ENCODE results near the gene SCG5. TPM values are rescaled to one million over a fixed set of nuclear protein-coding genes. Genes with fewer than 3 reads are reported as not detected.

The SCG5 gene
- total RNA-seq, 4 donors from 2014 or later: not detected

DNA sequence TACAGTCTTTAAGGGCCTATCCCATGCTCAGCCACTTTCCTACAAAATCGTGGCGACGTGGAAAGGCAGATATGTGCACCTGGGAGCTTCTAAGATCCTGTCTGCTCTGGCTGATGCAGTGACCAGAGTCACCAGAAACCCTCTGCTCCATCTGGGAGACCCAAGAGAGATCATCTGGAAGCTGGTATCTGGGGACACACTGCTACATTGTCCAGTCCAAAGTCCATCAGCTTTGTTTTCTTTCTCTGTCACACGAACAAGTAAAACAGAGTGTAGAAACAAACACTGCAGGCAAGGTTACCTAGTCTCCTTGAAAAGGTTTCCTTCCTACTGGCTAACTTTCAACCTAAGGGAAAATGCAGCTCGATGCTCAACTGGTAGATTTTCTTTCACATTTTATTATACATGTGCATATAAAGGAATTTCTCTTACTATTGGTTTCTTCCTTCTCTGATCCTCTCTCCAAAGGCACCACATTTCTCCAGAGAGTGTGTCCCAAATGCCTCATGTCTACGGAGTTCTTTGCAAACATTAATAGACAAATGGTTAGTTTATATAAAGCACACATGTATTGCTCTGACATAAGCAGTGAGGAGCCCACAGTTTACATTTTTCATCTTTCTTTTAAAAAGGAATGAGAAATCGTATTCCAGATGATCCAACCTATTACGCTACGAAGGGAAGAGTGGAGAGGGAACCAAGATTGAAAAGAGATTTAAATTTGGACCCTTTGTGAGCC, 68.0 kb downstream of the SCG5 start:
- no peak for DNase-seq (ENCODE audit: low spot score in 2 of 2)
- TF ChIP-seq EP300 (IDR thresholded peaks at IDR 0.05): no peak
- no peak for TF ChIP-seq POLR2AphosphoS5 (IDR thresholded peaks at IDR 0.05)
- TF ChIP-seq CTCF (IDR thresholded peaks at IDR 0.05): no peak
- TF ChIP-seq POLR2A (IDR thresholded peaks at IDR 0.05): no peak
- H3K4me3 ChIP-seq: no peak overlapping the region
- no peaks in the 10 kb centered on the region for H3K9me3 ChIP-seq
- WGBS: 89% methylated on average over 9 of the region's 9 CpGs
- no peak overlapping the region for H3K27ac ChIP-seq
- no peaks in the 10 kb centered on the region for H3K36me3 ChIP-seq
- H3K4me1 ChIP-seq: no peaks in the 10 kb centered on the region
- H3K27me3 ChIP-seq: peaks cover 29% of the 10 kb centered on the region

- Histone ChIP-seq H3K27ac (no peak overlapping the region), H3K36me3 (no peaks in the 10 kb centered on the region), H3K27me3 (peaks cover 69% of the 10 kb centered on the region), H3K9me3 (no peaks in the 10 kb centered on the region), H3K4me3 (no peak overlapping the region), H3K4me1 (peaks cover 29% of the 10 kb centered on the region)
- DNase-seq (ENCODE audit: low spot score in 2 of 2): no peak
- TF ChIP-seq POLR2AphosphoS5 (IDR thresholded peaks at IDR 0.05) (no peak), POLR2A (IDR thresholded peaks at IDR 0.05) (no peak), CTCF (IDR thresholded peaks at IDR 0.05) (no peak), EP300 (IDR thresholded peaks at IDR 0.05) (no peak)
- WGBS: 78% methylated on average over 4 of the region's 4 CpGs
Observed at GRCh38 chr15:32715276-32715675, 73.8 kb downstream of the SCG5 start.

DNA sequence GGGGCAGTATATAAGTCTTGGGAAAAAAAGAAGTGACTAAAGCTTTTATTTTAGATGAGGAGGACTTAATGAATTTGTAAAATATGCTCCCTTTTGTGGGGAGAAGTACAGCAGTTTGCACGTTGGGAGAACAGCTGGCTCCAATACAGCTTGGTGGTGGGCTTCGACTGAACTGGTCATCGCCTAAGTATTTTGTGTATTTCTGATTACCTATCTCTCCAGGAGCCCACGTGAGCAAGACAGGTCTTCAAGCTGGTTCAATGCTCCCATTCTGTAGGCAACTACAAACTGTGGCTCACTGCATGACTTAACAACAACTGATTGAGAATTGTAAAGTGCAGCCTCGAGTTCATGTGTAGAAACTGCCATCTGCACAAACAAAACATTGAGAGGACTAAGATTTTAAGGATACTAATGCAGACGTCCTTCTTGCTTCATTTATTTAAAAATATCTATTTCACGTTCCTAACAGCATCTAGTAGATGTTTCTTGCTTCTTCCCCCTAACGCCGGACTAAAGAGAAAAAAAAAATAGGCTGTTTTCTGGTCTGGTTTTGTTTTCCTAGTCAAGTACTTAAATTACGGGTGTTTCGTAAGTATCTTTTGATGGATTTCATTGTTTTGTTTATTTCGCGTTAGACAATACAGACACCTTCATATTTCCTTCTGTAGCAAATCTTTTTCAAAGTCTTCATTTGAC, 74.9 kb downstream of the SCG5 start:
- 48% methylated on average over 13 of the region's 13 CpGs for WGBS

GRCh38 chr15:32716915-32717425, 75.5 kb downstream of the SCG5 start:
- 18% methylated on average over 19 of the region's 21 CpGs for WGBS
- H3K4me1 ChIP-seq: peaks cover 29% of the 10 kb centered on the region
- H3K4me3 ChIP-seq: peak overlapping the region; percentile 50
- DNase-seq (ENCODE audit: low spot score in 2 of 2): no peak
- no peaks in the 10 kb centered on the region for H3K9me3 ChIP-seq
- H3K27me3 ChIP-seq: peaks cover 73% of the 10 kb centered on the region
- H3K36me3 ChIP-seq: no peaks in the 10 kb centered on the region
- TF ChIP-seq EP300 (IDR thresholded peaks at IDR 0.05) (no peak), POLR2AphosphoS5 (IDR thresholded peaks at IDR 0.05) (no peak), CTCF (IDR thresholded peaks at IDR 0.05) (no peak), POLR2A (IDR thresholded peaks at IDR 0.05) (no peak)
- peak overlapping the region; percentile 57 for H3K27ac ChIP-seq

More for the DNA sequence above, 74.9 kb downstream of the SCG5 start:
- TF ChIP-seq CTCF (IDR thresholded peaks at IDR 0.05) (no peak), EP300 (IDR thresholded peaks at IDR 0.05) (no peak), POLR2AphosphoS5 (IDR thresholded peaks at IDR 0.05) (no peak), POLR2A (IDR thresholded peaks at IDR 0.05) (no peak)
- peaks cover 73% of the 10 kb centered on the region for H3K27me3 ChIP-seq
- peak overlapping the region; percentile 50 for H3K4me3 ChIP-seq
- no peak for DNase-seq (ENCODE audit: low spot score in 2 of 2)
- H3K4me1 ChIP-seq: peaks cover 29% of the 10 kb centered on the region
- no peaks in the 10 kb centered on the region for H3K9me3 ChIP-seq
- H3K27ac ChIP-seq: no peak overlapping the region
- no peaks in the 10 kb centered on the region for H3K36me3 ChIP-seq

All from suprapubic skin (tissue), 4 donors.